SU-DHL-6 (cell line): ENCODE measurements around the gene PDPK1.

Experiments used
- CTCF ChIP-seq: fragments of 200-600 bp; sonication (generic); IDR thresholded peaks from one replicate; pipeline ENCODE4 v1.5.1; 2017; ENCODE audit warnings: antibody characterized with exemption, mild to moderate bottlenecking, low read length, moderate library complexity; ENCODE audit not compliant: insufficient read depth, poor library complexity, severe bottlenecking
- EZH2phosphoT487 ChIP-seq: fragments of 200-600 bp; sonication (generic), shearing (Covaris generic); conservative IDR thresholded peaks from 2 replicates; pipeline ENCODE4 v1.6.1; 2018; ENCODE audit warnings: mild to moderate bottlenecking, antibody characterized with exemption, low read length, moderate library complexity, mixed read lengths

- TF ChIP-seq CTCF: no peak
- TF ChIP-seq EZH2phosphoT487: no peak
Measured at GRCh38 chr16:2609827-2610470, 72.1 kb downstream of the PDPK1 start.
